NCI-H1436 treated with DMSO at 0.1 percent for 48 hours (cell line): Measurements from ENCODE around the gene VSIR.

Experiments
- DNase-seq: peaks from one replicate; lab custom pipeline; 2025; lab: John Stamatoyannopoulos, UW

The VSIR gene

GRCh38 chr10:71773221-71773971 lies at the start of gene VSIR:
VSIR (minus strand) TSS chr10:71773520; CDS start chr10:71773439, 81 bp downstream.
- no peak for DNase-seq

- DNase-seq = no peak
These were observed 48.8 kb upstream of the VSIR start for GRCh38 chr10:71821909-71822763.

GRCh38 chr10:71820966-71821365 lies 47.6 kb upstream of the VSIR start:
- DNase-seq = no peak

GRCh38 chr10:71819985-71820384 lies 46.7 kb upstream of the VSIR start:
- no peak for DNase-seq

- DNase-seq = no peak
These were observed 46.1 kb upstream of the VSIR start for GRCh38 chr10:71819441-71819861.

GRCh38 chr10:71818674-71819260 lies 45.4 kb upstream of the VSIR start:
- DNase-seq = no peak

GRCh38 chr10:71817831-71818655 lies 44.7 kb upstream of the VSIR start:
- DNase-seq = no peak

- DNase-seq = no peak
These were observed 43.8 kb upstream of the VSIR start for GRCh38 chr10:71816936-71817618.

GRCh38 chr10:71816421-71816851 lies 43.1 kb upstream of the VSIR start:
- no peak for DNase-seq

- no peak for DNase-seq
These were observed 42.3 kb upstream of the VSIR start for GRCh38 chr10:71815515-71816130.

- no peak for DNase-seq
These were observed 41.6 kb upstream of the VSIR start for GRCh38 chr10:71814922-71815411.

- no peak for DNase-seq
These were observed 39.7 kb upstream of the VSIR start for GRCh38 chr10:71812913-71813590.

- no peak for DNase-seq
These were observed 38.9 kb upstream of the VSIR start for GRCh38 chr10:71812016-71812912.

GRCh38 chr10:71811351-71811750 lies 38.0 kb upstream of the VSIR start:
- no peak for DNase-seq

- DNase-seq = no peak
These were observed 36.9 kb upstream of the VSIR start for GRCh38 chr10:71810048-71810750.

- DNase-seq = no peak
These were observed 36.3 kb upstream of the VSIR start for GRCh38 chr10:71809628-71810027.

GRCh38 chr10:71807557-71808510 lies 34.5 kb upstream of the VSIR start:
- DNase-seq = no peak
